Neural crest cell (in vitro differentiated cells): ENCODE data around the gene RIMBP2. TPM values are rescaled to one million over a fixed set of nuclear protein-coding genes. Genes with fewer than 3 reads are reported as not detected.

Experiments
- DNase-seq: peaks from one replicate; pipeline ENCODE4 v3.0.0; 2021; ENCODE audit warnings: low read depth, mixed read lengths, low spot score
- H3K27ac Mint-ChIP-seq: one replicate; pipeline ENCODE4 v1.8.0; 2021; ENCODE audit warnings: mild to moderate bottlenecking, mixed read lengths; ENCODE audit not compliant: unreplicated experiment
- H3K27me3 Mint-ChIP-seq: 2 replicates; pipeline ENCODE4 v1.8.0; 2021; ENCODE audit warnings: low read depth, mild to moderate bottlenecking, mixed read lengths
- H3K36me3 Mint-ChIP-seq: 2 replicates; pipeline ENCODE4 v1.8.0; 2021; ENCODE audit warnings: low read depth, mild to moderate bottlenecking, mixed read lengths
- H3K4me1 Mint-ChIP-seq: 2 replicates; pipeline ENCODE4 v1.8.0; 2021; ENCODE audit warnings: mixed read lengths
- H3K4me3 Mint-ChIP-seq: one replicate; pipeline ENCODE4 v1.8.0; 2021; ENCODE audit warnings: mild to moderate bottlenecking, mixed read lengths
- H3K9me3 Mint-ChIP-seq: 2 replicates; pipeline ENCODE4 v1.8.0; 2021; ENCODE audit warnings: mixed read lengths
- CTCF ChIP-seq: fragments of 200-600 bp; sonication (generic); conservative IDR thresholded peaks from 2 replicates; pipeline ENCODE4 v1.5.0; 2021; ENCODE audit warnings: antibody characterized with exemption, mild to moderate bottlenecking
- total RNA-seq: library from RNA; stranded (reverse); gene quantifications from 2 replicates; pipeline ENCODE4 v1.2.1, GENCODE V29; 2021

The RIMBP2 gene
- total RNA-seq, 1 donor from 2014 or later, result 5.9 TPM

GRCh38 chr12:130540376-130540775, 175.7 kb downstream of the RIMBP2 start:
- Mint-ChIP-seq H3K27me3 (peaks cover 48% of the 10 kb centered on the region), H3K4me3 (no peak overlapping the region), H3K9me3 (peaks cover 7% of the 10 kb centered on the region), H3K36me3 (no peaks in the 10 kb centered on the region), H3K4me1 (no peaks in the 10 kb centered on the region), H3K27ac (no peak overlapping the region)
- DNase-seq, result no peak
- no peak for TF ChIP-seq CTCF

GRCh38 chr12:130538343-130539095, 177.6 kb downstream of the RIMBP2 start:
- TF ChIP-seq CTCF, result no peak
- Mint-ChIP-seq H3K4me1 (no peaks in the 10 kb centered on the region), H3K4me3 (no peak overlapping the region), H3K27me3 (peaks cover 41% of the 10 kb centered on the region), H3K36me3 (no peaks in the 10 kb centered on the region), H3K27ac (no peak overlapping the region), H3K9me3 (peaks cover 7% of the 10 kb centered on the region)
- DNase-seq, result no peak

GRCh38 chr12:130537655-130538054, 178.4 kb downstream of the RIMBP2 start:
- H3K27me3 Mint-ChIP-seq, result peaks cover 41% of the 10 kb centered on the region
- no peak for DNase-seq
- no peak for TF ChIP-seq CTCF
- H3K4me3 Mint-ChIP-seq, result no peak overlapping the region
- H3K4me1 Mint-ChIP-seq, result no peaks in the 10 kb centered on the region
- H3K36me3 Mint-ChIP-seq, result no peaks in the 10 kb centered on the region
- H3K27ac Mint-ChIP-seq, result no peak overlapping the region
- peaks cover 10% of the 10 kb centered on the region for H3K9me3 Mint-ChIP-seq

DNA sequence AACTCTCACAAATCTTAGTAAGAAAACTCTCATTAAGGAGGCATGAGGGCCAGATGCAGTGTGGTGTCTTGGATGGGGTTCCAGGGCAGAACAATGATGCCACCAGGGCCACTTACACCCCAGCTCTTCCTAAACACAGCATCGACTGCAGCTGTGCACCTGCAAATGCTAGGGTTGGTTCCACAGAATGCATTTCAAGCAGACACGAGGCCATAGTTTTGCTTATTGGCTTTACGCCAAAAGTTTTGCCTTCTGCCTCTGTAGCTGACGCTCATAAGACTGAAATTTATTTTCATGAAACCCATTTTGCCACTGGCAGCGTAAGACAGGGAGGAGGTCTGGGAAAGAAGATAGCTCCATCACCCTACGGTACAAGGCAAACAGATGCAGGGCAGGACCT, 179.0 kb downstream of the RIMBP2 start:
- Mint-ChIP-seq H3K36me3 (no peaks in the 10 kb centered on the region), H3K27me3 (peaks cover 36% of the 10 kb centered on the region), H3K27ac (no peak overlapping the region), H3K4me3 (no peak overlapping the region), H3K9me3 (peaks cover 9% of the 10 kb centered on the region), H3K4me1 (no peaks in the 10 kb centered on the region)
- no peak for TF ChIP-seq CTCF
- no peak for DNase-seq

DNA sequence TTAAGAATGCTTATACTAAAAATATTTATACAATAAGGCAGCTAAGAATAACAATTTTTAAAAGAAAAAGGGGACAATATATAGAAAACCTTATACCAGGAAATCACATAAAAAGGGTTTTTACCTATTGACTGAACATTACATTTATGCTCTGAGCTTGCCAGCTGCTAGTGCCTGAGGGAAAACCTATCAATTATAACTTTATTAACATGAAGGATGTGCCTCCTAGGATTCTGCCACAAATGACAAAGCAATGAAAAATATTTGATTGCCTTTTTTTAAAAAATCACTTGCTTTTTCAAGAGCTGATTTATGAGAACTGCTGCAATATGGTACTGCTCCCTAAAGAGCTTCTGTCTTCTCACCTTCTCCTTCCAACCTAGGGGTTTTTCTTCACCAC, 185.7 kb downstream of the RIMBP2 start:
- peaks cover 43% of the 10 kb centered on the region for H3K27me3 Mint-ChIP-seq
- H3K9me3 Mint-ChIP-seq, result peaks cover 3% of the 10 kb centered on the region
- no peak overlapping the region for H3K4me3 Mint-ChIP-seq
- DNase-seq, result no peak
- no peak for TF ChIP-seq CTCF
- no peak overlapping the region for H3K27ac Mint-ChIP-seq
- no peaks in the 10 kb centered on the region for H3K36me3 Mint-ChIP-seq
- H3K4me1 Mint-ChIP-seq, result no peaks in the 10 kb centered on the region
